ENCODE data around the gene PIP4K2C. TPM values are rescaled to one million over a fixed set of nuclear protein-coding genes. Genes with fewer than 3 reads are reported as not detected.

PIP4K2C gene
- total RNA-seq, 1 experiment from 2014 or later = 88.6 TPM

DNA sequence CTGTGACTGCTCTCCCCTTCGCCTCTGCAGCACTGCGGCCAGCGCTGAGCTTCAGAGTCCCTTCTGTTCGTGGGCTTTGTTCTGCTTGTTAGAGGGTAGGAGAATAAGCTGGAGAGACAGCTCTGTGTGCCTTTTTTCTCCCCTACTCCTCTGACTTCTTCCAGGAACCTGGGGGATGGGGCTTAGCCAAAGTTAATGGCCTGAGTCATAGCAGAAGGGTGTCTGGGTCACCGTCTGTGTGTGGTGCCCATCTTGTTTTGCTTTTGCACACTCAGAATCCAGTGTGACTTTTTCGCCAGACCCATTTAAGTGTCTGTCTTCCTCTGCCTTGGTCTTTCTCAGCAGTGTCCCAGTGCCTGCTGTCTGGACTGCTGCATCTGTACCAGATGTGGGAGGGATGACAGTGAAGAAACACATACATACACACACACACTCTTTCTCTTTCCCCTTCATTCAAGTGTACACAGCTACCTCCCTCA lies 38.1 kb upstream of the PIP4K2C start:
- H3K9me3 ChIP-seq (ENCODE audit: low read length) = no peaks in the 10 kb centered on the region
- no peak overlapping the region for H2AFZ ChIP-seq (ENCODE audit: low read length)
- H3K79me2 ChIP-seq (ENCODE audit: low read length) = no peaks in the 10 kb centered on the region
- H3K27ac ChIP-seq (ENCODE audit: low read length) = no peak overlapping the region
- no peak overlapping the region for H3K4me3 ChIP-seq (ENCODE audit: low read length)
- ATAC-seq (peak; percentile 49; the same call in 1 of the 2 replicates), DNase-seq (peak; percentile 11)
- H3F3A ChIP-seq (ENCODE audit: low read length, unreplicated experiment) = no peaks in the 10 kb centered on the region
- no peaks in the 10 kb centered on the region for H3K4me1 ChIP-seq (ENCODE audit: insufficient read depth, low read length)
- TF ChIP-seq, protein P1, sequence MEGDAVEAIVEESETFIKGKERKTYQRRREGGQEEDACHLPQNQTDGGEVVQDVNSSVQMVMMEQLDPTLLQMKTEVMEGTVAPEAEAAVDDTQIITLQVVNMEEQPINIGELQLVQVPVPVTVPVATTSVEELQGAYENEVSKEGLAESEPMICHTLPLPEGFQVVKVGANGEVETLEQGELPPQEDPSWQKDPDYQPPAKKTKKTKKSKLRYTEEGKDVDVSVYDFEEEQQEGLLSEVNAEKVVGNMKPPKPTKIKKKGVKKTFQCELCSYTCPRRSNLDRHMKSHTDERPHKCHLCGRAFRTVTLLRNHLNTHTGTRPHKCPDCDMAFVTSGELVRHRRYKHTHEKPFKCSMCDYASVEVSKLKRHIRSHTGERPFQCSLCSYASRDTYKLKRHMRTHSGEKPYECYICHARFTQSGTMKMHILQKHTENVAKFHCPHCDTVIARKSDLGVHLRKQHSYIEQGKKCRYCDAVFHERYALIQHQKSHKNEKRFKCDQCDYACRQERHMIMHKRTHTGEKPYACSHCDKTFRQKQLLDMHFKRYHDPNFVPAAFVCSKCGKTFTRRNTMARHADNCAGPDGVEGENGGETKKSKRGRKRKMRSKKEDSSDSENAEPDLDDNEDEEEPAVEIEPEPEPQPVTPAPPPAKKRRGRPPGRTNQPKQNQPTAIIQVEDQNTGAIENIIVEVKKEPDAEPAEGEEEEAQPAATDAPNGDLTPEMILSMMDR (conservative IDR thresholded peaks at IDR 0.05; ENCODE audit: low read depth, low read length) = no peak
- no peak for TF ChIP-seq EZH2 (IDR thresholded peaks at IDR 0.05; ENCODE audit: low read length, unreplicated experiment)
- no peak for TF ChIP-seq EZH2phosphoT487 (IDR thresholded peaks at IDR 0.05; ENCODE audit: borderline replicate concordance, low read length)
- intact Hi-C loops (cut with micrococcal nuclease) = no loop called here
- no TSS peak for BruUV-seq (replicated peaks)
- no peak overlapping the region for H3K4me2 ChIP-seq (ENCODE audit: low read length)
- no peaks in the 10 kb centered on the region for H4K20me1 ChIP-seq (ENCODE audit: low read length)
- no peak overlapping the region for H3K9ac ChIP-seq (ENCODE audit: low read length)
- ChIA-PET CTCF (interaction anchor here (0.6 kb wide), 1 partner anchor 173 kb away, joined by 3 read pairs; no protein-coding TSS in a partner anchor), POLR2A (ENCODE audit: unreplicated experiment) (no interaction called here)
- H3K36me3 ChIP-seq (ENCODE audit: low read depth, low read length) = no peaks in the 10 kb centered on the region
- no peaks in the 10 kb centered on the region for H3K9me2 ChIP-seq (replicated peaks; ENCODE audit: low read length)
- no peaks in the 10 kb centered on the region for H3K27me3 ChIP-seq (ENCODE audit: low read length)

DNA sequence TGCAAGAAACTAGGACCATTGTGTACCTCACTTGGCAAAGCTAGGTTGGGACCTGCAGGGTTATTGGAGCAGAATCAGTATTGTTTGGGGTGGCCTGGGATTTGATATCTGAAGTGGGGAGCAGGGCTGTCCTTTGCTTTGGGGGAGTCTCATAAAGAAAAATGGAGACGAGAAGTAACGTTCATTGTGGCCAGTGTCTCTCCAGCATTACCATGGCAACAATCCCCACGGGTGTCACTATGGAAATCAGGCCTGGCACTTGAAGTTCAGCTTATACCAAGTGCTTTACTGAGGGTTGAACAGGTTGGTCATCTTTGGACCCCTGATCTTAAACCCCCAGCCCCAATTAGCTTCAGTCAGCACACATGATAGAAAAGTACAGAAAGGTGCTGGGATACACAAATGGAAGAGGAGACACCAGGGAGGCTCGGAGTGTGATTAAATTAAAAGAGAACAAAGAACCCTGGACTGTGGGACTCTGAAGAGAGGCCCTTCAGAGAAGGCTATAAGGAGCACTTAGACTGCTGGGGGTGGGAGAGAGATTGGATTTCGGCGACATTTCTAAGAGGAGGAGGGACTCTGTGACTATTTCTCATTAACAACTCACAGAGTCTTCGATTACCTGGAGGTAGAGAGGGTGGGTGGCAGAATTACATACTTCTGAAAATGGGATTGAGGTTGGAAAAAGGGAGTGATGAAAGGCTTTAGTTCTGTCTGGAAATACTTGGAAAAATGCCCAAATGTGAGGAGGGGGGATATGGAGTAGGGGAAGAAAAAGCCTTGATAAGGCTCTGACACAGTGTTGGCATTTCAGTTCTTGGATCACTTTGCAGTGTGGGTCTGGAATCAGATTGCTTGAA lies 37.4 kb upstream of the PIP4K2C start:
- no peak for DNase-seq
- TF ChIP-seq EZH2 (IDR thresholded peaks at IDR 0.05; ENCODE audit: low read length, unreplicated experiment) (no peak), EZH2phosphoT487 (IDR thresholded peaks at IDR 0.05; ENCODE audit: borderline replicate concordance, low read length) (no peak)
- TF ChIP-seq, protein P1 (conservative IDR thresholded peaks at IDR 0.05; ENCODE audit: low read depth, low read length) = no peak
- Histone ChIP-seq H3K79me2 (ENCODE audit: low read length) (no peaks in the 10 kb centered on the region), H3K9me2 (replicated peaks; ENCODE audit: low read length) (no peaks in the 10 kb centered on the region), H2AFZ (ENCODE audit: low read length) (no peak overlapping the region), H3K9ac (ENCODE audit: low read length) (no peak overlapping the region), H3K27ac (ENCODE audit: low read length) (no peak overlapping the region), H3K4me1 (ENCODE audit: insufficient read depth, low read length) (no peaks in the 10 kb centered on the region), H3K36me3 (ENCODE audit: low read depth, low read length) (no peaks in the 10 kb centered on the region), H3K4me3 (ENCODE audit: low read length) (no peak overlapping the region), H4K20me1 (ENCODE audit: low read length) (no peaks in the 10 kb centered on the region), H3K9me3 (ENCODE audit: low read length) (no peaks in the 10 kb centered on the region), H3K27me3 (ENCODE audit: low read length) (no peaks in the 10 kb centered on the region), H3K4me2 (ENCODE audit: low read length) (no peak overlapping the region), H3F3A (ENCODE audit: low read length, unreplicated experiment) (no peaks in the 10 kb centered on the region)
- CTCF ChIA-PET = interaction anchor here (0.6 kb wide), 1 partner anchor 173 kb away, joined by 3 read pairs; no protein-coding TSS in a partner anchor
- POLR2A ChIA-PET (ENCODE audit: unreplicated experiment) = no interaction called here
- intact Hi-C loops (cut with micrococcal nuclease) = no loop called here
- BruUV-seq (replicated peaks) = no TSS peak
- ATAC-seq = no peak

DNA sequence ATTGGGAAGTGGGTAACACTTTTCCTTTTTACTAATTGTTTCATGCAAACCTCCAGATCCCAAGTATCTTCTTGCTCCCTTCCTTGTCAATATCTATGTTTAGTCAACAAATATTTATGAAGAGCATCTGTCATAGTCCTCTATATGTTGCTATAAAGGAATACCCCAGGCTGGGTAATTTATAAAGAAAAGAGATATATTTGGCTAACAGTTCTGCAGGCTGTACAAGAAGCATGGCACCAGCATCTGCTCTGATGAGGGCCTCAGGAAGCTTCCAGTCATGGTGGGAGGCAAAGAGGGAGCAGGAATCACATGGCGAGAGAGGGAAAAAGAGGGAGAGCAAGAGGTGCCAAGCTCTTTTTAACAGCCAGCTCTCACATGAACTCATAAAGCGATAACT lies 36.5 kb upstream of the PIP4K2C start:
- Histone ChIP-seq H3K4me2 (ENCODE audit: low read length) (no peak overlapping the region), H3K9me2 (replicated peaks; ENCODE audit: low read length) (no peaks in the 10 kb centered on the region), H3K36me3 (ENCODE audit: low read depth, low read length) (no peaks in the 10 kb centered on the region), H3K79me2 (ENCODE audit: low read length) (no peaks in the 10 kb centered on the region), H3F3A (ENCODE audit: low read length, unreplicated experiment) (no peaks in the 10 kb centered on the region), H3K9me3 (ENCODE audit: low read length) (no peaks in the 10 kb centered on the region), H2AFZ (ENCODE audit: low read length) (no peak overlapping the region), H3K27me3 (ENCODE audit: low read length) (no peaks in the 10 kb centered on the region), H3K27ac (ENCODE audit: low read length) (no peak overlapping the region), H3K9ac (ENCODE audit: low read length) (no peak overlapping the region), H3K4me1 (ENCODE audit: insufficient read depth, low read length) (no peaks in the 10 kb centered on the region), H3K4me3 (ENCODE audit: low read length) (no peak overlapping the region), H4K20me1 (ENCODE audit: low read length) (no peaks in the 10 kb centered on the region)
- TF ChIP-seq EZH2 (IDR thresholded peaks at IDR 0.05; ENCODE audit: low read length, unreplicated experiment) = no peak
- TF ChIP-seq, protein P1 (conservative IDR thresholded peaks at IDR 0.05; ENCODE audit: low read depth, low read length) = no peak
- no peak for TF ChIP-seq EZH2phosphoT487 (IDR thresholded peaks at IDR 0.05; ENCODE audit: borderline replicate concordance, low read length)
- intact Hi-C loops (cut with micrococcal nuclease) = no loop called here
- DNase-seq (no peak), ATAC-seq (no peak)
- CTCF ChIA-PET = no interaction called here
- BruUV-seq (replicated peaks) = no TSS peak
- POLR2A ChIA-PET (ENCODE audit: unreplicated experiment) = no interaction called here

Measured in PC-3 (cell line).